Non-pigmented ciliary epithelial cell (primary cell): ENCODE results near the gene ADAMTS14.
A peak's percentile ranks its signal among the peaks of the same experiment; 100 is the strongest.
"Not testable (repeated sequence)": the region's sequence is repeated elsewhere in the genome, so short reads cannot be mapped to it uniquely, and the experiment has no call there.

Experiments used
- DNase-seq: peaks from one replicate; pipeline ENCODE4 v3.0.0-alpha.2; 2010; ENCODE audit warnings: low read depth

The ADAMTS14 gene

GRCh38 chr10:70751356-70751755 is 79.0 kb downstream of the ADAMTS14 start:
- DNase-seq = no peak

- DNase-seq = no peak
Measured at GRCh38 chr10:70751991-70752390, 79.7 kb downstream of the ADAMTS14 start.

- DNase-seq = no peak
Measured at GRCh38 chr10:70752571-70752970, 80.3 kb downstream of the ADAMTS14 start.

GRCh38 chr10:70753026-70753663 is 80.8 kb downstream of the ADAMTS14 start:
- DNase-seq = no peak

GRCh38 chr10:70753841-70754621 is 81.7 kb downstream of the ADAMTS14 start:
- DNase-seq = peak; percentile 23

GRCh38 chr10:70756700-70757360 is 84.5 kb downstream of the ADAMTS14 start:
- DNase-seq = peak; percentile 23

GRCh38 chr10:70757856-70758255 is 85.5 kb downstream of the ADAMTS14 start:
- DNase-seq = no peak

- peak; percentile 20 for DNase-seq
Measured at GRCh38 chr10:70758757-70759514, 86.6 kb downstream of the ADAMTS14 start.

- no peak for DNase-seq
Measured at GRCh38 chr10:70759781-70760180, 87.5 kb downstream of the ADAMTS14 start.

- DNase-seq = no peak
Measured at GRCh38 chr10:70760271-70760787, 88.0 kb downstream of the ADAMTS14 start.

- no peak for DNase-seq
Measured at GRCh38 chr10:70761031-70761601, 88.8 kb downstream of the ADAMTS14 start.

GRCh38 chr10:70761727-70762350 is 89.5 kb downstream of the ADAMTS14 start:
- DNase-seq = no peak

GRCh38 chr10:70762441-70763175 is 90.3 kb downstream of the ADAMTS14 start:
- no peak for DNase-seq

GRCh38 chr10:70763567-70763966 is 91.3 kb downstream of the ADAMTS14 start:
- no peak for DNase-seq

- no peak for DNase-seq
Measured at GRCh38 chr10:70765794-70766594, 93.7 kb downstream of the ADAMTS14 start.

- not testable (repeated sequence) for DNase-seq
Measured at GRCh38 chr10:70768026-70768685, 95.8 kb downstream of the ADAMTS14 start.

- DNase-seq = no peak
Measured at GRCh38 chr10:70769121-70769520, 96.8 kb downstream of the ADAMTS14 start.

- DNase-seq = no peak
Measured at GRCh38 chr10:70770001-70770400, 97.7 kb downstream of the ADAMTS14 start.

GRCh38 chr10:70770516-70770915 is 98.2 kb downstream of the ADAMTS14 start:
- DNase-seq = not testable (repeated sequence)
